GM18873 (cell line): ENCODE measurements around the gene GPNMB.

ENCODE experiments used
- ATAC-seq: cut with Tn5 transposase; IDR thresholded peaks from one replicate; pipeline ENCODE4 v1.9.1; 2021; ENCODE audit warnings: mild to moderate bottlenecking, moderate library complexity, moderate number of reproducible peaks; ENCODE audit not compliant: unreplicated experiment, low FRiP score

Gene GPNMB

GRCh38 chr7:23226844-23227450 lies 19.6 kb upstream of the GPNMB start:
- ATAC-seq, result no peak

GRCh38 chr7:23228412-23228811 lies 18.2 kb upstream of the GPNMB start:
- ATAC-seq, result no peak

DNA sequence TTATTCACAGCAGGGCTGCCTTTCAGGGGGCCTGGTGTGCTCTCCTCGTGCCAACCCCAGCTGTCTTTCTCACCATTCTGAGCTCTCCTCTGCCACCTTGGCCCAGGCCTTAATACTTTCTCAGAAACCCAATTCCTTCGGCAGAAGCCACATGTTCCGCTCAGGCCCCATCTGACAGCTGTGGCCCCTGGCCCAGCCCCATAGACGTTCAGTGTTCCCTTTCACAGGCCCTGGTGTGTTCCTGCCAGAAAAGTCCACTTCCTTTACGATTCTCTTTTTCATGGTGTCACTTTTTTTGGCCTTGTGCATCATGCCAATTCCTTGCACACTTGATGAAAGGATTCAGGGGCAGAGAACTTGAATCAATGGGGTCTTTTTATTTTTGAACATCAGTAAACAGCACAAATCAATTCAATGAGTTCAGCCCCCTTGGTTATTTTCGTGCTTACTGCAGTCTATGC lies 15.9 kb upstream of the GPNMB start:
- no peak for ATAC-seq

- ATAC-seq, result no peak
These were observed 13.6 kb upstream of the GPNMB start for GRCh38 chr7:23232966-23233365.

- ATAC-seq, result peak; percentile 83
These were observed 11.8 kb upstream of the GPNMB start for GRCh38 chr7:23234569-23235296.

- no peak for ATAC-seq
These were observed 10.8 kb upstream of the GPNMB start for GRCh38 chr7:23235813-23236221.

DNA sequence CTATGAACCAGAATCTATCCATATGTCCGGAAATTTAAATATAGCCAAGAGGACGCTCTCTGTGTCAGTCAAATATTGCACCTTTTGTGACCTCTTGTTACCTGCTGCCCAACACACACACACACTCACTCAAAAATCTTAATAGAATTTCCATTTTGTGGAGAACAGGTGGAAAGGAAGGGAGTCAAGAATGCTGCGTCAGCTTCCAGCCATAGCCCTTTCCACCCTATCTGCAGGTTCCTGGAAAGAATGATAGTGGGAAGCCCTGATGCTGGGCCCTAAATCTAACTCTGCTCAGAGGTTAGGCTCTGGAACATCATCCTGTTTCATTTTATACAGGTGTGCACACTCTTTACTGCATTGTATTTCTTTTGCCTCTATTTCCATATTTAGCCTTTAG lies 9.6 kb upstream of the GPNMB start:
- no peak for ATAC-seq

DNA sequence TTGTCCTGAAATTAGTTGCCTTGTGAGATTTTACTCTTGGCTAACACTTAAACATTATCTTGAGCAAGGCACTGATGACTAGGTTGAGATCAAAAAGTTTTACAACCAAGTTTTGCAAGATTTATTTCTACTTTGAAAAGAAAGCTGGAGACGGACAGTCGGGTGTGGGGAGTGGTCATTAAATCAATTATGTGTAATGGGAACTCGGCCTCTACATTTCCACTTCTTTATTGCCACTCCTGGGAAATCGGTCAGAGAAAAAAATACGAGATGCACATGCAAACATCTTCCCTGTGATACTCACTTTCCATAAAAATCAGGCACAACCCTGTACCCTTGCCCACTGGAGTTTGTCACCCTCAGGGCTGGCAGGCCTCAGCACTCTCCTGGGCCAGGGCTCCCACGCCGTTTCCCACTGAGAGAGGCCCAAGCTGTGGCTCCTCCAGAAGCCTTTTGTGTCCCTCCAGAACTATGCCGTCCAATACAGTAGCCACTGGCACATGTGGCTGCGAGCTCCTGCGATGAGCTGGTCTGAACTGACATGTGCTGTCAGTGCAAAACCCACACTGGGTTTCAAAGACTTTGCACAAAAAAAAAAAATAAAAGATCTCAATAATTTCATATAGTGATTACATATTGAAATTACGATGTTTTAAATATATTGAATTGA lies 7.5 kb upstream of the GPNMB start:
- ATAC-seq, result no peak

- ATAC-seq, result no peak
These were observed 6.9 kb upstream of the GPNMB start for GRCh38 chr7:23239698-23240097.

- no peak for ATAC-seq
These were observed 4.3 kb upstream of the GPNMB start for GRCh38 chr7:23242321-23242720.

DNA sequence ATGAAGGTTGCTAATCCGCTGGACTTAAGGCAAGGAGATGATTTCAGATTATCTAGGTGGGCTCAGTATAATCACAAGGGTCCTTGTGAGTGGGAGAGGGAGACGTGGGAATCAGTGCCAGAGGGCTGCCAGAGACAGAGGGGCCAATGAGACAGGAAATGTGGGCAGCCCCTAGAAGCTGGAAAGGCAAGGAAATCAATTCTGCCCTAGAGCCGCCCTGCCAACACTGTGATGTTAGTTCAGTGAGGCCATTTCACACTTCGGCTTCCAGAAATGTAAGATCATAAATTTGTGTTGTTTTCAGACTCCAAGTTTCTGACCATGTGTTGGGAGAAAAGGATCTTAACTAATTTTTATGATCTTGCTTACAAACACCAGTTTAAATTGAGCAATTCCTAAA lies 3.6 kb upstream of the GPNMB start:
- no peak for ATAC-seq

DNA sequence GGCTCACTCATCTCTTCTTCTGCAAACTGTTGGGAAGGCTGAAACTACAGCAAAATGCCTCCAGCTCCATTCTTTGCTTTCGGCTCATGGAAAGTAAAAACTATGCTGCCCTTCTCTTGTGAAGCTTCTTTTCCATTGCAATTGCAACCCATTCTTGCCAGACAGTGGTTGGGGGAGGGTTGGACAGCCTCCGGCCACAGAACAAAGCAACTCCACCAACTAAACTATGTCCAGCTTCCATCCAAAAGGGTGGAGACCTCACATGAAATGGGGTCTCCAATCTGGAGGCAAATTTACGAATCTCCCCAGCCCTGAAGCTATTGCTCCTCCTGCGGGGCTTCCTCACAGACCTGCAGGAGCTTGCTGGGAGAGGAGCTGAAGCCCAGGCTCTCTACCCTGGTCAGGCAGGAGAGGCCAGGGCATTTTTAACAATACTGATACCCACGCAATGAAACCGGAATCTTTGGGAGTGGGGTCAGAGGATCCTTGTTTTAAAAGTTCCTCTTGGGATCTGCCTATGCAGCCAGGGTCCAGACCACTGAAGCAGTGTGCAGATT lies 549 bp downstream of the GPNMB start:
- ATAC-seq, result no peak

DNA sequence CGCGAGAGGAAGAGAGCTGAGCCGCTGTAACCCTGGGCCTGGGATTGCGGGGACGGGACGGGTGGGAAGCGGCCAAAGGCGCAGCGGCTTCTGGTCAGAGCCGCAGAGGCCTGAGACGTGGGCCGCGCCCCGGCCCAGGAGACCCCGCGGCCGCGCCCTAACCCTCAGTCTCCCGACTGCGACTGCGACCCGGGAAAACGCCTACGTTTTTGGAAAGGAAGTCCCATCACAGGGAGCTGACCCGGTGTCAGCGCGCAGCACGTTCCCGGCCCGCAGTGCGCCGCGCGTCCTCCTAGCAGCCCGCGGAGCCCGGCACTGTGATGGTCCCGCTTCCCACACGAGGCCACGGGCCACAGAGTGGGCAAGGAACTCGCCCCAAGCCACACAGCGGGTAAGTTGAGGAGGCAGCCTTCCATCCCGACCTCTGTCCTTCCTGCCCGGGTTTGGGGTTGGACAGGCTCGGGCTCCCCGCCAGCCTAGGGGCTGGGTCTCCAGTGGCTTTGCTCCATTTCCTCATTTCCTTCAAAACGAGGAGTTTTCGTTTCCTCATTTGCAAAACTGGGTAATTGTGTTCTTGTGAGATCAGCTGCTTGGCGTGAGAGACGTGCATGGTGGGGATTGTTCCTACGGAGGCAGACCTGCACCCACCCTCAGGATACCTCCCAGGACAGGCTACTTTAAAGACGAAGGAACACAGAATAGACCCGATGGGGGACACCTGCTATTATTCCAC lies 1.2 kb downstream of the GPNMB start:
- no peak for ATAC-seq

GRCh38 chr7:23249486-23249885 lies 2.9 kb downstream of the GPNMB start:
- ATAC-seq, result no peak

GRCh38 chr7:23254051-23254681 lies 7.6 kb downstream of the GPNMB start:
- no peak for ATAC-seq

DNA sequence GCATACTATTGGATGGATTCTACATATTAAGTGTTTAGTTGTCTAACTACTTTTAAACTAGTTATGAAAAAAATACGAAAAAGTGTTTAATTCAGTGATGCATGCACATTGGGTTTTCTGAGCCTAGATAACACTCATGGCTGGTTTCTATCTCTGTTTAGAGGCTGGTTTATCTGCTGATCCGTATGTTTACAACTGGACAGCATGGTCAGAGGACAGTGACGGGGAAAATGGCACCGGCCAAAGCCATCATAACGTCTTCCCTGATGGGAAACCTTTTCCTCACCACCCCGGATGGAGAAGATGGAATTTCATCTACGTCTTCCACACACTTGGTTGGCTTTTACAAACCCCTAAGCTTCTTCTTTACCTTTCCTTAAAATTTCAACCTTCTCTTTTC lies 10.2 kb downstream of the GPNMB start:
- no peak for ATAC-seq

GRCh38 chr7:23260371-23260770 lies 13.8 kb downstream of the GPNMB start:
- no peak for ATAC-seq

- no peak for ATAC-seq
These were observed 15.4 kb downstream of the GPNMB start for GRCh38 chr7:23261843-23262452.

- ATAC-seq, result no peak
These were observed 18.4 kb downstream of the GPNMB start for GRCh38 chr7:23264916-23265458.

- ATAC-seq, result no peak
These were observed 20.3 kb downstream of the GPNMB start for GRCh38 chr7:23266918-23267317.
